Measurements from ENCODE around the gene ADIG. TPM values are rescaled to one million over a fixed set of nuclear protein-coding genes. Genes with fewer than 3 reads are reported as not detected.

The ADIG gene
- total RNA-seq: not detected in 2 replicates

GRCh38 chr20:38581013-38581412 is at the start of gene ADIG:
Gene ADIG (plus strand): TSS chr20:38581197. CDS start chr20:38581251, 54 bp downstream.

GRCh38 chr20:38601216-38602184 is 20.5 kb downstream of the ADIG start, which contains the start of gene ARHGAP40:
Gene ARHGAP40 (plus strand): TSS chr20:38601809.

Other genes with a start within 250 kb of the ADIG start
- 0.92 and 1.6 TPM in 2 replicates for gene LBP, start 234.7 kb upstream of the ADIG start, total RNA-seq
- 5.7 and 7.6 TPM in 2 replicates for gene SNHG17, start 145.9 kb upstream of the ADIG start, total RNA-seq
- 17.9 and 22.2 TPM in 2 replicates for gene RALGAPB, start 108.4 kb upstream of the ADIG start, total RNA-seq
- not detected in 2 replicates for gene ARHGAP40, start 20.6 kb downstream of the ADIG start, total RNA-seq
- gene SLC32A1, start 143.3 kb downstream of the ADIG start, total RNA-seq: not detected in 2 replicates
- 4.1 and 4.8 TPM in 2 replicates for gene ACTR5, start 167.3 kb downstream of the ADIG start, total RNA-seq
- 0.09 TPM in 1 of 2 replicates, not detected in the other for gene PPP1R16B, start 224.5 kb downstream of the ADIG start, total RNA-seq

Data from smooth muscle cell of bladder (primary cell).